Left lung (tissue), 10 donors: ENCODE measurements around the gene CNPPD1. TPM values are rescaled to one million over a fixed set of nuclear protein-coding genes. Genes with fewer than 3 reads are reported as not detected.

Experiments used
- ATAC-seq: fragments of 200-7000 bp; cut with Tn5 transposase; one replicate; pipeline ENCODE4 v1.9.1; 2020; ENCODE audit warnings: moderate library complexity
- DNase-seq, 4 donors: peaks; one replicate each; pipeline ENCODE4 v3.0.0-alpha.2; 2013 to 2020
- H3K27ac ChIP-seq, 2 donors: fragments of 200-600 bp; sonication (generic) in 1 of 2; one replicate each; pipeline versions ENCODE4 v1.5.0 to v1.8.0; 2020 to 2021
- H3K27me3 ChIP-seq, 2 donors: fragments of 200-600 bp; sonication (generic) in 1 of 2; one replicate each; pipeline versions ENCODE4 v1.5.0 to v1.8.0; 2020 to 2021
- H3K36me3 ChIP-seq, 2 donors: fragments of 200-600 bp; sonication (generic) in 1 of 2; one replicate each; pipeline versions ENCODE4 v1.5.0 to v1.8.0; 2020 to 2021
- H3K4me1 ChIP-seq, 2 donors: fragments of 200-600 bp; one replicate each; pipeline ENCODE4 v1.8.0; 2021
- H3K4me3 ChIP-seq, 2 donors: fragments of 200-600 bp; sonication (generic) in 1 of 2; one replicate each; pipeline versions ENCODE4 v1.5.0 to v1.8.0; 2020 to 2021; ENCODE audit warnings: mild to moderate bottlenecking in 1 of 2
- H3K9me3 ChIP-seq, 2 donors: fragments of 200-600 bp; sonication (generic) in 1 of 2; one replicate each; pipeline versions ENCODE4 v1.5.0 to v1.8.0; 2020 to 2021
- intact Hi-C, 2 donors: fragments of 100-400 bp; cut with DNase I; formaldehyde crosslinking; loops; one replicate each; pipeline versions ENCODE4 v1.11.2 to v1.14.2; 2022
- polyA plus RNA-seq, 6 donors: library from polyadenylated mRNA; unstranded; fragments of 120-200 nt; gene quantifications; one replicate each; pipeline ENCODE4 v1.2.1, GENCODE V29; 2013; ENCODE audit not compliant: insufficient read length in 6 of 6
- total RNA-seq, 2 donors: library from RNA; stranded (reverse); fragmentation: NEBNext Ultra II Directional; extraction: Animal tissue kit (Norgen Biotek cat#: 25700); gene quantifications; one replicate each; pipeline ENCODE4 v1.2.1, GENCODE V29; 2021
- TF ChIP-seq, protein P1 (sequence below), 2 donors: fragments of 200-600 bp; sonication (generic) in 1 of 2; IDR thresholded peaks; one replicate each; pipeline versions ENCODE4 v1.5.0 to v1.8.0; 2021; ENCODE audit warnings: antibody characterized with exemption in 2 of 2
- donor health status: DM: no; HTN: yes; CAD: no.
- donor health status: DM: no; HTN: no; CAD: no.

Gene CNPPD1
- total and polyA plus RNA-seq, 8 donors, result 34.6 to 68.2 (median 42.0) TPM

DNA sequence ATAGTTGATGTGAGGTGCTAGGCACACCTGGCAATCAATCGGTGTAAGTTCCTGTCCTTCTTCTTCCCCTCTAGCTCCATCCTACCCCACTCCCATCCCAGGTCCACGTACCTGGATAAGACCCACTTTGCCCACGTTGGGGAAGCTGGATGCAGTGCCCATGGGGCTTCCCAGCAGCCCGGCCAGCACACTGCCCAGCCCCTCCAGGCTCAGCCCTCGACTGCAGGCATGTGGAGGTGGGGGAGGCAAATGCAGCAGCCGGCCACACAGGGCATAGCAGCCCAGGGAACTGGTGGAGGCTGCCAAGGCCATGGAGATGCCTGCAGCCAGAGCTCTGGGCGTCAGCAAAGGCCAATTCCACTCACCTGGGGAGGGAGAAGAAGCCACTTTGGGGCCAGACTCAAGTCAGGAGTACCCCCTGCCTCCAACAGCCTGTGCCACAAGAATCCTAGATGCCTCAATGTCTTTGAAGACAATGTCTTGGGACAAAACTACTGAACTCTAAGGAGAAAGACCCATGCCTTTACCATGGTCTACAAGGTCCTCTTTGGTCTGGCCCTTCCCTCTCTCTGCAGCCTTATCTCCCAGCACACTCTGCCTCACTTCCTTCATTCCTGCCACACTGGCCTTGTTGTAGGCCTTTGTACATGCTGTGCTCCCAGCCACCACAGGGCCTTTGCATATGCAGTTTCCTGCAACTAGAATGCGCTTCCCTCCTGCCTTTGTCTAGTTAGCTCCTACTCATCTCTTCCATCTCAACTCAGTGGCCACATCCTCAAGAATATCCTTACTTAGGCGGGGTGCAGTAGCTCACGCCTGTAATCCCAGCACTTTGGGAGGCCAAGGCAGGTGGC is 11.4 kb downstream of the CNPPD1 start:
- Histone ChIP-seq H3K27ac (no peak overlapping the region), H3K9me3 (no peaks in the 10 kb centered on the region), H3K36me3 (no peaks in the 10 kb centered on the region), H3K4me3 (no peak overlapping the region), H3K4me1 (peaks cover 0 to 6% of the 10 kb centered on the region in 2 donors), H3K27me3 (no peaks in the 10 kb centered on the region)
- ATAC-seq (no peak), DNase-seq (no peak)
- intact Hi-C loops, result loop anchor here in 1 of 2 donors (10.0 kb wide), 1 partner anchor 130 kb away; no protein-coding TSS in a partner anchor
- TF ChIP-seq, protein P1, sequence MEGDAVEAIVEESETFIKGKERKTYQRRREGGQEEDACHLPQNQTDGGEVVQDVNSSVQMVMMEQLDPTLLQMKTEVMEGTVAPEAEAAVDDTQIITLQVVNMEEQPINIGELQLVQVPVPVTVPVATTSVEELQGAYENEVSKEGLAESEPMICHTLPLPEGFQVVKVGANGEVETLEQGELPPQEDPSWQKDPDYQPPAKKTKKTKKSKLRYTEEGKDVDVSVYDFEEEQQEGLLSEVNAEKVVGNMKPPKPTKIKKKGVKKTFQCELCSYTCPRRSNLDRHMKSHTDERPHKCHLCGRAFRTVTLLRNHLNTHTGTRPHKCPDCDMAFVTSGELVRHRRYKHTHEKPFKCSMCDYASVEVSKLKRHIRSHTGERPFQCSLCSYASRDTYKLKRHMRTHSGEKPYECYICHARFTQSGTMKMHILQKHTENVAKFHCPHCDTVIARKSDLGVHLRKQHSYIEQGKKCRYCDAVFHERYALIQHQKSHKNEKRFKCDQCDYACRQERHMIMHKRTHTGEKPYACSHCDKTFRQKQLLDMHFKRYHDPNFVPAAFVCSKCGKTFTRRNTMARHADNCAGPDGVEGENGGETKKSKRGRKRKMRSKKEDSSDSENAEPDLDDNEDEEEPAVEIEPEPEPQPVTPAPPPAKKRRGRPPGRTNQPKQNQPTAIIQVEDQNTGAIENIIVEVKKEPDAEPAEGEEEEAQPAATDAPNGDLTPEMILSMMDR (IDR thresholded peaks at IDR 0.05), result no peak

DNA sequence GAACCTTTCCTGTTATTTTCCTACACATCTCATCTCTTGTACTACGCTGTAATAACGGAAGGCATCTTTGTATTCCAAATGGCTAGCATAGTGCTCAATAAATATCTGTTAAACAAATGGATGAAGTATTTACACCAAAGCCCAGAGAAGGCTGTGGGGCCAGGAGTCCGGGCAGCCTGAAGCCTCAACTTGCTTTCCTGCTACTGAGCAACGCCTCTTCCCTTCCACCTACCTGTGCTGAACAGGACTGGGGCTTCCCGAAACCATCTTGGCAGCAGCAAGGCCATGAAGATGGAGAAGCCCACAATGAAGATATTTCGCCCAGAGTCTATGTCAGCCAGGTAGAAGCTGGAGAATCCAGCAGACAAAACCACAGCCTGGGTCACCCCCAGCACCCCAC is 13.6 kb downstream of the CNPPD1 start:
- intact Hi-C loops, result loop anchor here in 1 of 2 donors (10.0 kb wide), 1 partner anchor 132 kb away; no protein-coding TSS in a partner anchor
- Histone ChIP-seq H3K9me3 (no peaks in the 10 kb centered on the region), H3K27me3 (no peaks in the 10 kb centered on the region), H3K27ac (no peak overlapping the region), H3K36me3 (no peaks in the 10 kb centered on the region), H3K4me1 (peaks cover 4 to 12% of the 10 kb centered on the region in 2 donors), H3K4me3 (no peak overlapping the region)
- ATAC-seq, result no peak
- no peak for DNase-seq
- TF ChIP-seq, protein P1 (IDR thresholded peaks at IDR 0.05), result no peak

DNA sequence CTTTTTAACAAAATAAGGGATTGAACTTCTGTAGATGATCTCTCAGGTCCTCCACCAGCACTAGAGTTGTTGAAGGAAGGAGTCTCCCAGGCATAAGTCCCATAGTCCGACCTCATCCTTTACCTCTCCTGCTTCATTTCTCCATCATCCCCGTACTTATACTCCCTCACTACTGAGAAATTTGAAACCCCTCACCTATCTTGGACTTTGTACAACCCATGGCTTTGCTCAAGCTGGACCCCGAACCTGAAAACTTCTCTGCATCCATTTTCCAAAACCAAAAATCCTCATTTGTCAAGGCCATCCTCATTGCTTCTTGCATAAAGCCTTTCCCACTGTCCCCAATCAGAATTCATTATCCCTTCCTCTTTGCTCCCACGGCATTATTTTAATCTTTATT is 15.6 kb downstream of the CNPPD1 start:
- Histone ChIP-seq H3K27ac (peak overlapping the region; percentile 93), H3K9me3 (no peaks in the 10 kb centered on the region), H3K27me3 (no peaks in the 10 kb centered on the region), H3K4me1 (peaks cover 4 to 12% of the 10 kb centered on the region in 2 donors), H3K4me3 (peak overlapping the region; percentile 54 to 73), H3K36me3 (peaks cover 0 to 16% of the 10 kb centered on the region in 2 donors)
- TF ChIP-seq, protein P1 (IDR thresholded peaks at IDR 0.05), result no peak
- DNase-seq (no peak), ATAC-seq (no peak)
- intact Hi-C loops, result loop anchor here in 1 of 2 donors (10.0 kb wide), 1 partner anchor 134 kb away; no protein-coding TSS in a partner anchor

DNA sequence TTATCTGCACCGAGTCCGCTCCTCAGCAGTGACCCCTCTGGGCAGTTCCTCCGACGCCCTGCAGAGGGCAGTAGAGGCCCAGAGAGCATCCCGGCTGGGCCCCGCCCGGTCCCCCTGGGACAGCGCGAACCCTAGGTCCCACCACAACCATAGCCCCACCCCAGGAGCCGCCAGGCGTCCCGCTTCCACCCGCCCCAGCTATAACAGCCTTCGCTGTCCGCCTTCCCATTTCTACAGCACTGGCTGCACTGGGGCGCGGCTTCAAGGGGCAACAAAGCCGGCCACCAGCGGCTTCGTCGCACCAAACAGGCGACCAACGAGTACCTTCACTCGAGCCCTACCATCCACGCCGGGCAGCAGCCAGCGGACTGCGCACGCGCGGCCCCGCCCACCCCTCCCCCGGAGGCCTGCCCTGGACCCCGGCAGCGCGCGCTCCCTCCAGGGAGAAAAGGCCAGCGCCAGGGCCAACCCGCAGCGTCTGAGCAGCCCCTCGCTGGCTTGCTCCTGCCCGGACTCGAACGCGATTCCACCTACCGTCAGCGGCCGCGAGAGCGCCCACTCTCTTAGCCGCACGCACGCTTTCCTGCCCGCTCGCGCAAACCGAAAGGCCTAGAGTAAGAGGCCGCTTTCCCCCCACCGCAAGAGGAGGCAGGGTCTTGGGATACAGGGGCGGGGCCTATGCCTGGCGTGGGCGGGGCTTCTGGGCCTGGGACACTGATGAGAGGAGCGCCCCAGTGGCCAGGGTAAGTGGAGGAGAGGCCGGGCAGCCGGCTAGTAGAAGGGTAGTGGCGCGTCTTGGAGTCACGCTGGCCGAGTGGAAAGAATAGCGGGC is 16.3 kb downstream of the CNPPD1 start, which contains the start of gene NHEJ1:
Gene NHEJ1, minus strand, starts transcription at position 630 of the 832 bp plus-strand sequence. CDS start 2,453 bp downstream, outside the sequence.
- ATAC-seq, result peak; percentile 98
- TF ChIP-seq, protein P1 (IDR thresholded peaks at IDR 0.05), result peak; percentile 99

More for the DNA sequence above, 16.3 kb downstream of the CNPPD1 start, which contains the start of gene NHEJ1:
- Histone ChIP-seq H3K27me3 (no peaks in the 10 kb centered on the region), H3K36me3 (peaks cover 0 to 22% of the 10 kb centered on the region in 2 donors), H3K4me1 (peaks cover 4 to 12% of the 10 kb centered on the region in 2 donors), H3K4me3 (peak within 1 kb of the TSS; percentile 54 to 73), H3K27ac (peak within 1 kb of the TSS; percentile 93), H3K9me3 (no peaks in the 10 kb centered on the region)
- intact Hi-C loops, result loop anchor here in 1 of 2 donors (10.0 kb wide), 1 partner anchor 134 kb away; no protein-coding TSS in a partner anchor
- DNase-seq, result peak; percentile 94 to 99 (median 96)
